Effector memory CD4-positive, alpha-beta T cell (primary cell): ENCODE data around the gene HADHA.

ENCODE experiments used
- DNase-seq, 3 donors: peaks; one replicate each; pipeline ENCODE4 v3.0.0-alpha.2; 2020
- H3K27ac ChIP-seq: 2 replicates; pipeline ENCODE4 v1.7.0; 2013; ENCODE audit warnings: mild to moderate bottlenecking, low read length, moderate library complexity; ENCODE audit not compliant: insufficient read depth, poor library complexity, severe bottlenecking
- H3K27me3 ChIP-seq: replicated peaks from 2 replicates; pipeline ENCODE4 v1.7.0; 2013; ENCODE audit warnings: mild to moderate bottlenecking, low read length; ENCODE audit not compliant: insufficient read depth, control insufficient read depth, poor library complexity, severe bottlenecking
- H3K36me3 ChIP-seq: 2 replicates; pipeline ENCODE4 v1.7.0; 2013; ENCODE audit warnings: mild to moderate bottlenecking, low read length, moderate library complexity; ENCODE audit not compliant: control insufficient read depth, insufficient read depth
- H3K4me1 ChIP-seq: 2 replicates; pipeline ENCODE4 v1.7.0; 2013; ENCODE audit warnings: low read length, mild to moderate bottlenecking; ENCODE audit not compliant: control insufficient read depth, insufficient read depth, poor library complexity, severe bottlenecking
- H3K4me3 ChIP-seq: 2 replicates; pipeline ENCODE4 v1.7.0; 2013; ENCODE audit warnings: low read length, low read depth, mild to moderate bottlenecking; ENCODE audit not compliant: insufficient read depth, poor library complexity, severe bottlenecking
- H3K9me3 ChIP-seq: 2 replicates; pipeline ENCODE4 v1.7.0; 2013; ENCODE audit warnings: mild to moderate bottlenecking, low read length, moderate library complexity; ENCODE audit not compliant: control insufficient read depth

The HADHA gene

GRCh38 chr2:26224095-26224494, 20.3 kb downstream of the HADHA start:
- no peak overlapping the region for H3K27ac ChIP-seq
- H3K4me3 ChIP-seq, result no peak overlapping the region
- no peaks in the 10 kb centered on the region for H3K9me3 ChIP-seq
- peaks cover 29% of the 10 kb centered on the region for H3K36me3 ChIP-seq
- H3K27me3 ChIP-seq, result no peaks in the 10 kb centered on the region
- H3K4me1 ChIP-seq, result no peaks in the 10 kb centered on the region
- no peak for DNase-seq

GRCh38 chr2:26223018-26223417, 21.4 kb downstream of the HADHA start:
- H3K4me1 ChIP-seq, result no peaks in the 10 kb centered on the region
- no peaks in the 10 kb centered on the region for H3K9me3 ChIP-seq
- H3K27me3 ChIP-seq, result no peaks in the 10 kb centered on the region
- H3K27ac ChIP-seq, result no peak overlapping the region
- H3K36me3 ChIP-seq, result peaks cover 20% of the 10 kb centered on the region
- H3K4me3 ChIP-seq, result no peak overlapping the region
- no peak for DNase-seq

- Histone ChIP-seq H3K27ac (no peak overlapping the region), H3K36me3 (peaks cover 39% of the 10 kb centered on the region)
- DNase-seq, result no peak
These were observed 26.7 kb downstream of the HADHA start for GRCh38 chr2:26217720-26218119.

GRCh38 chr2:26216587-26216986, 27.8 kb downstream of the HADHA start:
- H3K36me3 ChIP-seq, result peaks cover 48% of the 10 kb centered on the region
- H3K27ac ChIP-seq, result no peak overlapping the region
- H3K4me3 ChIP-seq, result no peak overlapping the region

More at GRCh38 chr2:26217720-26218119, 26.7 kb downstream of the HADHA start:
- Histone ChIP-seq H3K9me3 (no peaks in the 10 kb centered on the region), H3K4me3 (no peak overlapping the region), H3K4me1 (no peaks in the 10 kb centered on the region), H3K27me3 (no peaks in the 10 kb centered on the region)

GRCh38 chr2:26215833-26216232, 28.6 kb downstream of the HADHA start:
- no peaks in the 10 kb centered on the region for H3K4me1 ChIP-seq
- no peaks in the 10 kb centered on the region for H3K9me3 ChIP-seq
- H3K36me3 ChIP-seq, result peaks cover 51% of the 10 kb centered on the region
- no peak for DNase-seq
- no peak overlapping the region for H3K27ac ChIP-seq
- no peak overlapping the region for H3K4me3 ChIP-seq
- H3K27me3 ChIP-seq, result no peaks in the 10 kb centered on the region

More at GRCh38 chr2:26216587-26216986, 27.8 kb downstream of the HADHA start:
- Histone ChIP-seq H3K27me3 (no peaks in the 10 kb centered on the region), H3K4me1 (no peaks in the 10 kb centered on the region), H3K9me3 (no peaks in the 10 kb centered on the region)
- no peak for DNase-seq

GRCh38 chr2:26214759-26215158, 29.7 kb downstream of the HADHA start:
- no peak overlapping the region for H3K4me3 ChIP-seq
- H3K27me3 ChIP-seq, result no peaks in the 10 kb centered on the region
- peaks cover 53% of the 10 kb centered on the region for H3K36me3 ChIP-seq
- H3K4me1 ChIP-seq, result no peaks in the 10 kb centered on the region
- no peak for DNase-seq
- no peaks in the 10 kb centered on the region for H3K9me3 ChIP-seq
- no peak overlapping the region for H3K27ac ChIP-seq

GRCh38 chr2:26212011-26212410, 32.4 kb downstream of the HADHA start:
- Histone ChIP-seq H3K27ac (no peak overlapping the region), H3K36me3 (peaks cover 70% of the 10 kb centered on the region), H3K4me3 (no peak overlapping the region), H3K27me3 (no peaks in the 10 kb centered on the region), H3K4me1 (no peaks in the 10 kb centered on the region), H3K9me3 (no peaks in the 10 kb centered on the region)
- no peak for DNase-seq

GRCh38 chr2:26203906-26204305, 40.5 kb downstream of the HADHA start:
- H3K27ac ChIP-seq, result no peak overlapping the region
- DNase-seq, result no peak
- H3K4me1 ChIP-seq, result no peaks in the 10 kb centered on the region
- peaks cover 60% of the 10 kb centered on the region for H3K36me3 ChIP-seq
- H3K4me3 ChIP-seq, result no peak overlapping the region
- H3K9me3 ChIP-seq, result no peaks in the 10 kb centered on the region
- H3K27me3 ChIP-seq, result no peaks in the 10 kb centered on the region

GRCh38 chr2:26202981-26203490, 41.4 kb downstream of the HADHA start:
- Histone ChIP-seq H3K4me1 (no peaks in the 10 kb centered on the region), H3K36me3 (peaks cover 53% of the 10 kb centered on the region), H3K4me3 (no peak overlapping the region)

GRCh38 chr2:26197516-26197915, 46.9 kb downstream of the HADHA start:
- DNase-seq, result no peak
- Histone ChIP-seq H3K27ac (no peak overlapping the region), H3K9me3 (no peaks in the 10 kb centered on the region), H3K36me3 (peaks cover 83% of the 10 kb centered on the region), H3K4me1 (no peaks in the 10 kb centered on the region), H3K27me3 (no peaks in the 10 kb centered on the region), H3K4me3 (no peak overlapping the region)

More at GRCh38 chr2:26202981-26203490, 41.4 kb downstream of the HADHA start:
- no peak for DNase-seq
- Histone ChIP-seq H3K27ac (no peak overlapping the region), H3K27me3 (no peaks in the 10 kb centered on the region), H3K9me3 (no peaks in the 10 kb centered on the region)
